ENCODE data around the gene CPS1. TPM values are rescaled to one million over a fixed set of nuclear protein-coding genes. Genes with fewer than 3 reads are reported as not detected.
A peak's percentile ranks its signal among the peaks of the same experiment; 100 is the strongest.

CPS1 gene
- total RNA-seq, 3 donors from 2014 or later: 5.2 to 10.4 (median 9.2) TPM

GRCh38 chr2:210562091-210562490 is 5.7 kb downstream of the CPS1 start:
- Histone ChIP-seq H3K27me3 (no peaks in the 10 kb centered on the region), H3K27ac (no peak overlapping the region), H3K9me3 (no peaks in the 10 kb centered on the region), H3K4me1 (no peaks in the 10 kb centered on the region), H3K4me3 (no peak overlapping the region), H3K36me3 (no peaks in the 10 kb centered on the region)
- no peak for DNase-seq (ENCODE audit: low spot score in 2 of 2)
- no peak for TF ChIP-seq CTCF (IDR thresholded peaks at IDR 0.05)
- TF ChIP-seq POLR2A (IDR thresholded peaks at IDR 0.05): no peak
- TF ChIP-seq POLR2AphosphoS5 (IDR thresholded peaks at IDR 0.05): no peak
- intact Hi-C loops (cut with DNase I; ENCODE audit: low total_unique reads): no loop called here

- H3K4me3 ChIP-seq: no peak overlapping the region
- H3K9me3 ChIP-seq: no peaks in the 10 kb centered on the region
- no peaks in the 10 kb centered on the region for H3K36me3 ChIP-seq
- TF ChIP-seq POLR2A (IDR thresholded peaks at IDR 0.05): no peak
- no peak for TF ChIP-seq POLR2AphosphoS5 (IDR thresholded peaks at IDR 0.05)
- TF ChIP-seq CTCF (IDR thresholded peaks at IDR 0.05): no peak
- DNase-seq (ENCODE audit: low spot score in 2 of 2): no peak
- no peaks in the 10 kb centered on the region for H3K27me3 ChIP-seq
- H3K27ac ChIP-seq: no peak overlapping the region
- intact Hi-C loops (cut with DNase I; ENCODE audit: low total_unique reads): no loop called here
- no peaks in the 10 kb centered on the region for H3K4me1 ChIP-seq
Observed at GRCh38 chr2:210562502-210563080, 6.2 kb downstream of the CPS1 start.

- Histone ChIP-seq H3K27me3 (no peaks in the 10 kb centered on the region), H3K9me3 (no peaks in the 10 kb centered on the region), H3K4me1 (no peaks in the 10 kb centered on the region), H3K4me3 (no peak overlapping the region), H3K27ac (no peak overlapping the region), H3K36me3 (no peaks in the 10 kb centered on the region)
- intact Hi-C loops (cut with DNase I; ENCODE audit: low total_unique reads): no loop called here
- DNase-seq (ENCODE audit: low spot score in 2 of 2): no peak
- TF ChIP-seq POLR2A (IDR thresholded peaks at IDR 0.05): no peak
- TF ChIP-seq CTCF (IDR thresholded peaks at IDR 0.05): no peak
- no peak for TF ChIP-seq POLR2AphosphoS5 (IDR thresholded peaks at IDR 0.05)
Observed at GRCh38 chr2:210567279-210567678, 10.9 kb downstream of the CPS1 start.

- no peaks in the 10 kb centered on the region for H3K9me3 ChIP-seq
- H3K36me3 ChIP-seq: no peaks in the 10 kb centered on the region
- intact Hi-C loops (cut with DNase I; ENCODE audit: low total_unique reads): no loop called here
- TF ChIP-seq POLR2A (IDR thresholded peaks at IDR 0.05) (no peak), POLR2AphosphoS5 (IDR thresholded peaks at IDR 0.05) (no peak)
- no peak overlapping the region for H3K27ac ChIP-seq
- no peak for DNase-seq (ENCODE audit: low spot score in 2 of 2)
- H3K4me3 ChIP-seq: no peak overlapping the region
- no peaks in the 10 kb centered on the region for H3K27me3 ChIP-seq
- no peaks in the 10 kb centered on the region for H3K4me1 ChIP-seq
Observed at GRCh38 chr2:210568108-210568507, 11.7 kb downstream of the CPS1 start.

GRCh38 chr2:210577263-210578071 is 21.1 kb downstream of the CPS1 start:
- Histone ChIP-seq H3K36me3 (no peaks in the 10 kb centered on the region), H3K4me1 (no peaks in the 10 kb centered on the region), H3K27me3 (no peaks in the 10 kb centered on the region), H3K4me3 (no peak overlapping the region), H3K9me3 (no peaks in the 10 kb centered on the region), H3K27ac (no peak overlapping the region)
- TF ChIP-seq POLR2AphosphoS5 (IDR thresholded peaks at IDR 0.05) (no peak), CTCF (IDR thresholded peaks at IDR 0.05) (peak; percentile 35 to 61 (median 49)), POLR2A (IDR thresholded peaks at IDR 0.05) (no peak)
- DNase-seq (ENCODE audit: low spot score in 2 of 2): no peak
- intact Hi-C loops (cut with DNase I; ENCODE audit: low total_unique reads): no loop called here

Data from breast epithelium (tissue), 4 donors.